GM12891 (cell line): Measurements from ENCODE around the gene IL31.

Source experiments
- POLR2A ChIP-seq: IDR thresholded peaks from 2 replicates; pipeline ENCODE4 v1.6.1; 2011; ENCODE audit warnings: low read depth, low read length, control low read depth
- POLR2AphosphoS5 ChIP-seq: IDR thresholded peaks from 2 replicates; pipeline ENCODE4 v1.6.1; 2011; ENCODE audit warnings: low read depth, low read length, control low read depth
- POU2F2 ChIP-seq: IDR thresholded peaks from 2 replicates; pipeline ENCODE4 v1.6.1; 2011; ENCODE audit warnings: low read depth, mild to moderate bottlenecking, control low read depth, low read length, moderate library complexity
- SPI1 ChIP-seq: IDR thresholded peaks from 2 replicates; pipeline ENCODE4 v1.6.1; 2011; ENCODE audit warnings: low read depth, low read length, control low read depth
- TAF1 ChIP-seq: IDR thresholded peaks from 2 replicates; pipeline ENCODE4 v1.6.1; 2011; ENCODE audit warnings: low read depth, low read length, control low read depth

- TF ChIP-seq POLR2A: no peak
- no peak for TF ChIP-seq SPI1
- TF ChIP-seq POLR2AphosphoS5: no peak
- TF ChIP-seq TAF1: no peak
- TF ChIP-seq POU2F2: no peak
Measured at GRCh38 chr12:122152754-122153153, 21.3 kb downstream of the IL31 start.
